Measurements from ENCODE around the gene TMEM119. TPM values are rescaled to one million over a fixed set of nuclear protein-coding genes. Genes with fewer than 3 reads are reported as not detected.

Gene TMEM119
- total and polyA plus RNA-seq, 10 of the 15 experiments (the other 5 are each of a cell fraction or from before 2014, with no cell fraction given) = 0.11 to 0.44 (median 0.19) TPM; not detected in 5

DNA sequence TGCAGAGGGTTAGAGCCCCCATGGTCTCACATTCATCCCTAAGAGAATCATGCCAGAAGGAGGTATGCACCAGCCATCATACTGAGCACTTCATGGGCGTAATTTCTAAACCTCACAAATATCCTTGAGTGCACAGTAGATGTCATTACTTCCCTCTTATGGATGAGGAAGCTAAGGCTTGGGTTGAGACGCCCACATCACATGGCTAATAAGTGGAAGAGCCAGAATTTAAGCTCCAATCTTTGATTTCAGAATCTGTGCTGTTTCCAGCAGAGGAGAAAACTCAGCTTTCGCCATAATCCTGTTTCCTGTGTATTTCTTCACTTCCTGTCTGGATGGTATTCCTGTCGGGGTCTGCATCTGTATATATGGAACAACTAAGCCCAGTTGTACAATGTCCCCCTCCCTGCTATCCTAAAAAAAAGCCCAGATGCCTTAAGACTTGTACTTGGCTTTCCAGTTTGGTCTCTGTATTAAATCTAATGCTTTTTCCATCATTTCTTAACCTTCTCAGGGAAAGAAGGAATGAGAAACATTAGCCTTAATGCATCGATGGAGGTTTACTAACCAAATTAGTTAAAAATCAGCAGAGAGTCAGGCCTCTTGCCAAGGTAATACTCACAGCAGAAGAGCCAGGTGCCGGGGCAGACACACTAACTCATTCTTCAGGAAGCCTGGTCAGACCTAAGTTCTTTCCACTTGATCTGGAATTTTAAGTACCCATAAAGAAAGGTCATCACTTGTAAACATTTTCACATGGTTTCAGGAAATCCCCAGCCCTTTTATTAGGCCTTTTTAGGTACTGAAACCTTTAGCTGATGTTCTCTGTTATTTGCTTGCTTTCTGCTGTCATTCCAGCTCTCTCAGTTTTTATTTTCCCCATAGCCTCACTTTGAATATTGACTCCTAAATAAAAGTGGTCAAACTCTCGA, 30.2 kb downstream of the TMEM119 start (continued):
- peak; percentile 62 for TF ChIP-seq EED (IDR thresholded peaks at IDR 0.05; ENCODE audit: low read depth)
- 0 out of 2 replicates have a peak, but pooled peaks have one; percentile 14 for TF ChIP-seq TCF12 (IDR thresholded peaks at IDR 0.05; ENCODE audit: low read depth, low read length)
- peak; percentile 84 for TF ChIP-seq RELA (IDR thresholded peaks at IDR 0.05; ENCODE audit: borderline replicate concordance, partially characterized antibody)
- TF ChIP-seq, protein P1, sequence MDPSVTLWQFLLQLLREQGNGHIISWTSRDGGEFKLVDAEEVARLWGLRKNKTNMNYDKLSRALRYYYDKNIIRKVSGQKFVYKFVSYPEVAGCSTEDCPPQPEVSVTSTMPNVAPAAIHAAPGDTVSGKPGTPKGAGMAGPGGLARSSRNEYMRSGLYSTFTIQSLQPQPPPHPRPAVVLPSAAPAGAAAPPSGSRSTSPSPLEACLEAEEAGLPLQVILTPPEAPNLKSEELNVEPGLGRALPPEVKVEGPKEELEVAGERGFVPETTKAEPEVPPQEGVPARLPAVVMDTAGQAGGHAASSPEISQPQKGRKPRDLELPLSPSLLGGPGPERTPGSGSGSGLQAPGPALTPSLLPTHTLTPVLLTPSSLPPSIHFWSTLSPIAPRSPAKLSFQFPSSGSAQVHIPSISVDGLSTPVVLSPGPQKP (IDR thresholded peaks at IDR 0.05; ENCODE audit: low read depth, low read length) = no peak
- TF ChIP-seq SMARCA5 (IDR thresholded peaks at IDR 0.05) = 0 out of 2 replicates have a peak, but pooled peaks have one; percentile 26
- TF ChIP-seq NFYA (IDR thresholded peaks at IDR 0.05; ENCODE audit: borderline replicate concordance, low read depth, low read length) = no peak
- TF ChIP-seq EP300 (IDR thresholded peaks at IDR 0.05; ENCODE audit: borderline replicate concordance in 1 of 2, control insufficient read depth in 1 of 2, low read depth in 2 of 2, low read length in 2 of 2) = peak; percentile 76 to 89; a peak in 3 of 4 replicates
- TF ChIP-seq HCFC1 (IDR thresholded peaks at IDR 0.05; ENCODE audit: low read length) = no peak
- TF ChIP-seq IKZF1 (conservative IDR thresholded peaks at IDR 0.05) = peak; percentile 74
- TF ChIP-seq TAF1 (IDR thresholded peaks at IDR 0.05; ENCODE audit: borderline replicate concordance, low read depth, low read length) = no peak
- TF ChIP-seq POLR2AphosphoS5 (IDR thresholded peaks at IDR 0.05; ENCODE audit: low read length) = peak; percentile 65
- TF ChIP-seq RAD51 (IDR thresholded peaks at IDR 0.05) = peak; percentile 39; the same call in 1 of the 2 replicates
- no peak for TF ChIP-seq ZBTB33 (IDR thresholded peaks at IDR 0.05)
- TF ChIP-seq ZBED1 (IDR thresholded peaks at IDR 0.05; ENCODE audit: borderline replicate concordance) = no peak
- 0 out of 2 replicates have a peak, but pooled peaks have one; percentile 29 for TF ChIP-seq ZNF24 (IDR thresholded peaks at IDR 0.05)
- TF ChIP-seq BHLHE40 (IDR thresholded peaks at IDR 0.05; ENCODE audit: borderline replicate concordance in 1 of 2, low read depth in 2 of 2, low read length in 1 of 2) = peak; percentile 5 to 48; a peak in 2 of 4 replicates
- TF ChIP-seq SP1 (IDR thresholded peaks at IDR 0.05; ENCODE audit: low read depth, low read length) = no peak
- peak; percentile 60 for TF ChIP-seq POLR2AphosphoS2 (IDR thresholded peaks at IDR 0.05; ENCODE audit: low read depth, low read length)
- no peak for TF ChIP-seq NFYB (IDR thresholded peaks at IDR 0.05; ENCODE audit: insufficient read depth, low read depth, low read length)
- TF ChIP-seq, protein P2, sequence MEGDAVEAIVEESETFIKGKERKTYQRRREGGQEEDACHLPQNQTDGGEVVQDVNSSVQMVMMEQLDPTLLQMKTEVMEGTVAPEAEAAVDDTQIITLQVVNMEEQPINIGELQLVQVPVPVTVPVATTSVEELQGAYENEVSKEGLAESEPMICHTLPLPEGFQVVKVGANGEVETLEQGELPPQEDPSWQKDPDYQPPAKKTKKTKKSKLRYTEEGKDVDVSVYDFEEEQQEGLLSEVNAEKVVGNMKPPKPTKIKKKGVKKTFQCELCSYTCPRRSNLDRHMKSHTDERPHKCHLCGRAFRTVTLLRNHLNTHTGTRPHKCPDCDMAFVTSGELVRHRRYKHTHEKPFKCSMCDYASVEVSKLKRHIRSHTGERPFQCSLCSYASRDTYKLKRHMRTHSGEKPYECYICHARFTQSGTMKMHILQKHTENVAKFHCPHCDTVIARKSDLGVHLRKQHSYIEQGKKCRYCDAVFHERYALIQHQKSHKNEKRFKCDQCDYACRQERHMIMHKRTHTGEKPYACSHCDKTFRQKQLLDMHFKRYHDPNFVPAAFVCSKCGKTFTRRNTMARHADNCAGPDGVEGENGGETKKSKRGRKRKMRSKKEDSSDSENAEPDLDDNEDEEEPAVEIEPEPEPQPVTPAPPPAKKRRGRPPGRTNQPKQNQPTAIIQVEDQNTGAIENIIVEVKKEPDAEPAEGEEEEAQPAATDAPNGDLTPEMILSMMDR (IDR thresholded peaks at IDR 0.05 in 2 of 3, conservative IDR thresholded peaks at IDR 0.05 in 1 of 3; ENCODE audit: control insufficient read depth in 2 of 3, extremely low read depth in 1 of 3, insufficient read depth in 1 of 3, low read depth in 3 of 3, low read length in 3 of 3) = no peak
- TF ChIP-seq BCLAF1 (IDR thresholded peaks at IDR 0.05) = no peak

All from GM12878 (cell line).